GM15510 (cell line): ENCODE measurements around the gene MYL6.

Experiments used
- POLR2A ChIP-seq: IDR thresholded peaks from 3 replicates; pipeline ENCODE4 v1.6.1; 2011; ENCODE audit warnings: borderline replicate concordance; ENCODE audit not compliant: insufficient read length; ENCODE audit errors: extremely low read depth

MYL6 gene

DNA sequence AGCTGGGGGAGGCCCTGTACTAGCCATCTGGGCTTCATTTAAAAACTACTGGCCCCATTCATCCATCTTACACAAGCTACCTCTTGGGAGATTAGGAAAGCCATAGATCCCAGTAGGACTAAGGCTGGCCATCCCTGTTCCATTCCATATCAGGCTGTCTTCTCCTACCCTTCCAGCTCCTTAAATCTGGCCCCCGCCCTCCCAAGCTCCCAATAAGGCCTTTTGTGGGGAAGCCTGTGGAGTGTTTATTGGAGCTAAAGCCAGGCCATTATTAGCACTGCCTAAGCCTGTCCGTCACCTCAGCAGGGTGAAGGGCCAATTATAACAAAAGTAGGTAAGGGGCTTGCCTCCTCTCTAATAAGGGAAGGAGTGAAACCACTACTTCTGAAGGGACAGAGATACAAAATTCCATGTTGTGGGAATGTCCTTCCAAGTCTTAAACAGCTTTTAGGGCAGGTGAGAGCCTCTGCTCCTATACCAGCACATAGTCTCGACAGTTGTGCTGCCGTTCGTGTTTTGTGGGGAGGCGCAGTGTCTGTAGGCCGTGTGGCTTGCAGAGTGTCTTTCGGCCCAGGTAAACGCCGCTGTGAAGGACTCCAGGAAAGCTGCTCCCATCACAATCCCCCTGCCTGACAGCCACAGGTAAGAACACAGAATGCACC is 3.7 kb downstream of the MYL6 start:
- TF ChIP-seq POLR2A = no peak

DNA sequence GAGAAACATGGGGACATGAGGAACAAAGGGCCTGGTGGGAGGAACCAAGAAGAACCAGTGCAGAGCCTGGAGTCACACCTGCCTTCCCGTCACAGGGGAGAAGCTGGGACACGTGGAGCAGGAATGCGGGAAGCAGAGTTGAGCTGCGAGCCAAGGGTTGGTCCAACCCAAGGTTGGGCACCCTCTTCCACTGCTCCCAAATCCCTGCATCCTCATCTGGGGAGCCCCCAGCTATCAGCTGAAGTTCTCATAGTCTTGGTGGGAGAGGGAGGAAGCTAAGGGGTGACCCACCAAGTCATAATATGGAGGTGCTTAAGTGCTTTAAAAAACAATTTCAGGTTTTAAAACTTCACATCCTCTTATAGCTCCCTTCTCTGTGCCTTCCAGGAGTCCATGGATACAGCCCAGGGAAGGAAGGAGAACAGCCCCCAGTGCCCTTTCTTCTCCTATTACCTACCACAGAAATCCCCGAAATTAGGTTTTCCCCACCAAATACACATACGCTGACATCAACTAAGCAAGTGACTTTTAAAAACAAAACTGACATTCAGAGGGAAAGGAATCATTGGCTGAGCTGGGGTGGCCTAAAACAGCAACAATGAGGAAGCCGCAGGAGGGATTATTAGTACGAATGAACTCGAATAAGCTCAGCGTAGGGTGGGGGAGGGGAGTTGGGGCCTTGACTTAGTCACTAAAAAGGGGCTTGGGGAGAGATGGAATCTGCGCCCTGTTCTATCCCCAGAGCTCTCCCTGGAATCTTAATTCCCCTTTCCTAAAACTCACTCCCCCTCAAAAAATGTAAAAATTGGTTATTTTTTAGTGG is 4.5 kb downstream of the MYL6 start:
- TF ChIP-seq POLR2A = no peak

DNA sequence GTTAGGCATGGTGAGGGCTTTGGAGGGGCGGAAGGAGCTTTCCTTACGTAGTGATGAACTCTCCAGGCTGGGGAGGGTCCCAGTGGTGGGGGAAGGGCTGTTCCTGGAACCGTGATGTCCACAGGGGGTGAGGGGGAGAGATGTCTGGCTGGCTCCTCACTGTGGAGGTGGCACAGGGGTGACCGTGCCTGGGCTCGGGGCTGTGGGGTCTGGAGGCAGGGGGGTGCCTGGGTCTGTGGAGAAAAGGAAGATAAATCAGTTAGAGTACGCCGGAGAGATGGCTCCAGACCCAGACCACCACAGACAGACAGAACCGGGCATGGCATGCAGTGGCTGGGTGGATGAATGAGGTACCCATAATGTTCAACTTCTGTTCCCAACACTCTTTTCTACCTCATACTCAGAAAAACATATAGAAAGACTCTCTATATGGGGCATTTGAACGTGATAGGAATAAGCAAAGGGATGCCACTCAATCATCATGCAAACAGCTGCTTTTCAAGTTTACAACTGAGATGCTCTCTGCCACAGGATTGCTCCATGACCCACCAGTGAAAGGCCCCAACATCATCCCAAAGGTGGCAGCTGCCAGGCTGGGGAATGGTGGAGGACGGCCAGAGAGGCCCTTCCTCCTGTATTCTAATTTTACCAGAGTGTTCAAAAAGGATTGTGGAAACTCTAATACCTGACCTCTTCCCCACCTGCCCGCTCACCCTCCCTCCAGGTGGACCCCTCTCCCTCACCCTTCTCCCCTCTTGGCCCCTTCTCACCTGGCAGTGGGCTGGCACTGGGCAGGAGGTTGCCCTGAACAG is 5.6 kb downstream of the MYL6 start:
- TF ChIP-seq POLR2A = no peak

DNA sequence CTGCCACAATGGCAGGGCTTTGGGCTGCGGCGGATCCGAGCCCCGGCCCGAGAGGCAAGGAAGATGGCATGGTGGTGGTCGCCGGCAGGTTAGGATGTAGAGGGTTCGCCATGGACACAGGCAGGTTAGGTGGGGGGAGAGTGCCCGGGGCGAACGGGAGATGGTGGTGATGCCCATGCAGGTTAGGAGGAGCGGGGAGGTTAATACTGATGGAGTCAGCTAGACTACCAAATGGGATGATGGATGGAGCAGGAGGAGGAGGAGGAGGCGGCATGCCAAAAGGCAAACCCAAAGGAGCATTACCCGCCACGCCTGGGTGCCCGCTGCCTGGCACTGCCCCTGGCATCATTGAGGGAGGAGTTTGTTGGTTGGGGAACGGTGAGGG is 6.2 kb downstream of the MYL6 start:
- TF ChIP-seq POLR2A = no peak

DNA sequence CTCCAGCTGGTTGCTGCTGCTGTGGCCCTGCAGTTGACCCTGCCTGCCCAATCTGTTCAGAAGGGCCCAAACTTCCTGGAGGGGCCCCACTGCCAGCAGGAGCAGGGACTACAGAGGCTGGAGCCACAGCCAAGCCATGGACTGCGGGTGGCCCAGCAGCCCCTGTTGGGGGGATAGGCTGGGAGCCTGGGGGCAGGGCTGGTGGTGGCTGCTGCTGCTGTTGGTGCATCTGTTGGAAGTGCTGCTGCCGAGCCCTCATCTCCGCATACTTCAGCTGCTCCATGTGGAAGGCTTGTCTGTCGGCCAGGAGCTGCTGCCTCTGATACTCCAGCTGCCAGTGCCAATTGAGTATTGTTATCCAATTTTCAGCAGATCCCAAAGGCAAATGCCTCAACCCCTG is 7.2 kb downstream of the MYL6 start:
- TF ChIP-seq POLR2A = no peak

DNA sequence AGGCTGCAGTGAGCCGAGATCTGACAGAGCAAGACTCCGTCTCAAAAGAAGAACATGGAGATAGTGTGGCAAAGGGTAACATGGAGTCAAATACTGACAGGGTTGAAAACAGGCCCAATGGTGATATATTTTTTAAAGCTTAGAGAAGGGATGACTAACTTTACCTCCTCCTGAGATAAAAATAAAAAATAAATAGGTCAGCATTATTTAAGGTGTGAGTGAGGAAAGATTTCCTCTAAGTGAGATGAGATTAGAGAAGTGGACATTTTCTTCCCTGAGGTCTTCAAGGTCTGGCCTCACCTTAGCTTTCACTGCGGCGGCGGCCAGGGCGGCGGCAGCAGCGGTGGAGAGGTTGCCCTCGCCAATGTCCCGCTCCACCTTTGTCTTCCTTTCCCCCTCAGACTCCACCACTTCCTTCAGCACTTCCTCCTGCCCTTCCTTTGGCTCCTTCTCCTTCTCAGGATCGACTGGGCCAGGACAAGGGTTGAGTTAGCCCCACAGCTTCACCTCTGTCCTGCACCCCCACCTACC is 11.1 kb downstream of the MYL6 start:
- no peak for TF ChIP-seq POLR2A

DNA sequence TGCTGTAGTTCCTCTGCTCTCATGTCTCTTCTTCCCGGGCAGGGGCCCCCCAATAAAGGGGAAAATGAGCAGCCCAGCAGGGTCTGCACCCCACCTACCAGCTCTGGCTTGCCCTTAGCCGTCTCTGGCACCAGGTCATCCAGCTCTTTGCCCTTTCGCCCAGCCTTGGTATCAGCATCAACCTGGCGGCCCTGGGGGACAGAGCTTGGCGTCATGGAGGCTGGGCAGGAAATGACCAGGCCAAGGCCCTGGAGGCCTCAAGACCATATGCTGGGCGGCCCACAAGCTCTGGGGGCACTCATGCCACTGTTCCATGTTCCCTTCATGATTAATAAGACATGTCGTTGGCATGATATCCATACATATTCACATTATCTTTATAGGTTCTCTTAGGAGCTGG is 14.7 kb downstream of the MYL6 start:
- TF ChIP-seq POLR2A = no peak

DNA sequence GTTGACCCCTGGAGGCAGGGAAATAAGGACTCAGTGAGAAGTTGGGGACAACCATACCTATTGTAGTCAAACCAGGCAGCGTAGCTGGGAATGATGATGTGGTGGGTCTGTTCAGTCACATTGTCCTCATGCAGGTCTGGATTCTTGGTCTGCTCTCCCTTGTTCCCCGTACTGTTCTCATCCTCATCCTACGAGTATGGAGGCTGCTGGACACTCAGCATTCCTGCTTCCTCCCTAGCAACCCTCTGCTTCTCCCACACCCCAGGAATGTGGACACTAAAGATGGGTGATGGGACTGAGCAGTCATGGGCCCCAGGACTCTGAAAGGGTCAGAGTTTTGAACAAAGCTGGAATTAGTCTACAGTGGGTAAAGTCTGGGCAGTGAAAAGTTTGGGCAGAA is 20.2 kb downstream of the MYL6 start:
- TF ChIP-seq POLR2A = no peak

DNA sequence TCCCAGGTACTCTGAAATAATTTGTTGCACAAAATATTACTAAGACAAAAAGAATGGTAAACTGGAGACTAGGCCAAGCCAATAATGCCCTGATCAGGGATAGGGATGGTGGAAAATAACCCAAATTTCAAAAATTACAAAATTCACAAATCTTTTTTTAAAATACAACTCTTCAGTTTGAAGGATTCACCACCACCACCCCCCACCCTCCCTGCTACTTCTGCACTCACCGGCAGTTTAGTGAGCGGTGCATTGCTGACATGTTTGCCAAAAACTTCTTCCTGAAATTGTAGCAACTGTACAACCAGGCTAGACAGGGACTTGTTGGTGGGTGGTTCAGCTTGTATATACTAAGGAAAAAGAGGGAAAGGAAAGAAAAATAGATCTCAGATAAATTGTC is 28.8 kb downstream of the MYL6 start:
- TF ChIP-seq POLR2A = no peak

DNA sequence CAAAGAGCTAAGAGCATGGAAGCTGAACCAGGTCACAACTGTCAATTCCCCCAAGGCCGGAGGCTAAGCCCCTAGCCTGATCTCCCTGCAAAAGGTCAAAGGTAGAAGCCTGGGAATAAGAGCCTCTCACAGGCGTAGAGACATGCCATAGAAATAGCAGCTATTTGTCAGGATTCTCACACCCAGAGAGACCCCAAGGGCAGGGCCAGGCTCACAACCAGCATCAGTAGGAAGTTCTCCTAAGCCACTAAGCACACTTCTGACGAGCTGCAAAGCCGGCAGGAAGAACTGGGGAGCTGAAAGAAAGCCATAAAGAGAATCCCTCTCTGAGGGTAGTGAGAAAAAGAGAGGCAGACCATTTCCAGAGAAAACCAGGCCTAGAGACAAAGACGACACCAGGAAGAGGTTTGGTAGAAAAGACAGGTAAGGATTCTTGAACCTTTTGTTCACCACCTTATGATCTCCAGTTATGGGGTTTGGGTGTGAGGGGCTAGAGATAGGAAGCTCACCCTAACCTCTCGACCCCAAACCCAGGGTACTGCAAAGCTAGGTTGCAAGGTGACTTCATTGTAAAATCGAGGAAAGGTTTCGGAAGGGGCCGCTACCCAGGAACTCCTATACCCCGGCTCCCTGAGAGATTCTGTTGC is 30.1 kb downstream of the MYL6 start:
- TF ChIP-seq POLR2A = no peak

DNA sequence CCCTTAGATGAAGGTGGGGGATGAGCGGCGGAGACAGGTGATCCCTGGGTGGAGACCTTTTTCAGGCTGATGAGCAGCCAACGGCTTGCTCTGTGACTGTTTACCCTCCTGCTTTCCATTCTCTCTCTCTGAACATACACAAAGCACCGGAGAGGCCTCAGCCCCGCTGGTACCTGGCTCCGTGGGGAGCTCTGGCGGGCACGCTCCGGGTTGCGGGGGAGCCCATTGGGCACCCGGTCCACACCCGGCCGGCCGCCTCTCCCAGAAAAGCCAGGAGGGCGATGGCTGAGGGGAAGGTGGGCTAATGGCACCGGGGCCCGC is 30.6 kb downstream of the MYL6 start:
- no peak for TF ChIP-seq POLR2A

DNA sequence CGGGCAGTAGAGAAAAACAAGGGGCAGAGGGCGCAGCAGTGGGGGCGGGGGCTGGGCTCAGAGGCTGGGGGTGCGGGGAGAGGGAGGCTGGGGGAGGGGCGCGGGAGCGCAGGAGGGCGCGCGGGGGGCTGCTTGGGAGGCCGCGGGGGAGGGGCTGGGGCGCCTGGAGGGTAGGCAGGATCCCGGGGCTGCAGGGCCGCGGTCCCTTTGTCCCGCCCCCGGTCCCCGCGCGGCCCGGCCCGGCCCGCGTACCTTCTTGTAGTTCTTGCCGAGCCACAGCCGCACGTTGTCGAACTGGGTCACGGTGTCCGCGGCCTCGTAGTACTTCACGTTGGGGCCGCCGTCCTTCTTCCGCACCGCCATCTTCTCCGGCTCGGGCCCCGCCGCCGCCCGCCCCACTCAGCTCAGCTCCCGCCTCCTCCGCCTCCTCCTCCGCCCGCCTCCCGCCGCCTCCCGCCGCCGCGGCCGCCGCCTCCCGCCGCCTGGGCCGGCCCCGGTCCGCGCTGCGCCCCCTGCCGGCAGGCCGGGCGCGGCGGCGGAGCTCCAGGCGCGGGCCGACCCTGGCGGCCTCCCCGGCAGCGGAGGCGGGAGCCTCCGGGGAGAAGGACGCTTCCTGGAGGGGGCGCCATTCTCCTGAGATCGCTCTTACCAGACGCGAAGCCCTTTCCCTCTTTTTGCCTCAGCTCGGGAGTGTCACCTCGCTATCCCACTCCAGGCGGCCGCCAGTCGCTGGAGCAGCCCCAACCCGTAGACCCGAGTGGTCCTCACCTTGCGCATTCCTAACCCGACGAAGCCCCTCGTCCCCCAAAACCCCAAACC is 31.1 kb downstream of the MYL6 start, which contains the start of gene SMARCC2:
Gene SMARCC2 (minus strand): TSS at position 385 of the 819 bp plus-strand sequence. CDS start 22 bp downstream, at position 363.
- peak; percentile 59 for TF ChIP-seq POLR2A

DNA sequence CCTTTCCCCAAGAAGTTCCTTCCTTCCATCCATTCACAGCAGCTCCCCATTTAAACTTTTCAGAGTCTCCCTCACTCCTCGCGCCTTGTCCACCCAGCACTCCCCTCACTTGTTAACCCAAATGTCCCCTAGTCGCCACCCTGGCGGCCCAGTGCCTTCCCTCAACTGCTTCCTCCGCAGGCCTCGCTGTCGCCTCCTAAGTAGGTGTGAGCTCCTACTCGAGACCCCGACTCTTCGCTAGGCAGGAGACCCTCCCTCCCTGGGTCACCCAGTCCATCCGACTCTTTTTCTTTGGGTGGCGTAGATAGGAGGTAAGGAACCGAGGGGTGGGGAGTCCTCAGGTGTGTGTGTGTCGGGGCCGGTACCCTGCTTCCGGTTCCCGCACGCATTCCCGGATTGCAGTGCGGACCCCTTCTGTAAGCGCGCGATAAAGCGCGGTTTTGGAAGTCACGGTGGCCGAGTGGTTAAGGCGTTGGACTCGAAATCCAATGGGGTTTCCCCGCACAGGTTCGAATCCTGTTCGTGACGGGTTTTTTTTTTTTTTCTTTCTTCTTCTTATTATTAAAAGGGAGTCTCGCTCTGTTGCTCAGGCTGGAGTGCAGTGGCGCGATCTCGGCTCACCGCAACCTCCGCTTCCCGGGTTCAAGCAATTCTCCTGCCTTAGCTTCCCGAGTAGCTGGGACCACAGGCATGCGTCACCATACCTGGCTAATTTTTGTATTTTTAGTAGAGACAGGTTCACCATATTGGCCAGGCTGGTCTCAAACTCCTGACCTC is 31.9 kb downstream of the MYL6 start:
- no peak for TF ChIP-seq POLR2A

DNA sequence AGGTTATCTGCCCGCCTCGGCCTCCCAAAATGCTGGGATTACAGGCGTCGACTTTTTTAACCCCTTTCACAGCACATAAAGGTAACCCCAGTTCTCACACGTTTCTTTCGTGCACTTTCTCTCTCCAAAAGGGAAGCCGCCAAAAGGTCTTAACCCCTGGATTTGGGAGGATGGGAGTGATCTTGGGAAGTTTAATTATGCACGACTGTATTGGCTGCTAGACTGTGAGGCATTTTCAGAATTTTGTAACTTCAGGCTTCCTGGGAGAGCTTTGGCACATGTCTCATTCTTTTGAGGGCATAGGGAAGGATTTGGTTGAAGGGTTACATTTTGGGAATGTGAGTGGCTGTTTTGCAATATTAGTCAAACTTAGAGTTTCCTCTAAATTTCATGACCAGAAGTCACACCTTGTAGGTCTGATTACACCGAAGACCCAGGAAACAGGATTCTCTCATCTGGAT is 32.6 kb downstream of the MYL6 start:
- TF ChIP-seq POLR2A = no peak

DNA sequence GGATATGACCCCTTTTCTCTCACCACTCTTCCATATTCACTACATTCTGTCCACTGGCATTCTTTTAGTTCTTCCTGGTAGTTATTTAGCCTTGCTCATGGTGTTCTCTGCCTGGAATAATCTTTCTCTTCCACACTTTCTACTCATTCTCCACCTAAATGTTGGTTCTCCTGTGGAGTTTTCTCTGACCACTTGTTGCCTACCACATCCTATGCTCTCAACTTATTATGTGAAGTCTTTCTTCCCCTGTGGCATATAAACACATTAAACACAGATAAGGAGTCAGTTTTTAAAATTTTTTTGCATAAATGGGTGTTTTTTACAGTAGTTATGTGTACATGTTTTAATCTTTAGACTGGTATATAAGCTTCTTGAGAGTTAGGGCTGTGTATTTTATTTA is 34.4 kb downstream of the MYL6 start:
- TF ChIP-seq POLR2A = no peak
